HTERT RPE-1 (cell line): ENCODE results near the gene NFKBIZ.
"Not testable (repeated sequence)": the region's sequence is repeated elsewhere in the genome, so short reads cannot be mapped to it uniquely, and the experiment has no call there.

Source experiments
- in situ Hi-C: fragments of 300-500 bp; cut with MboI; formaldehyde crosslinking; loops from 4 replicates; pipeline ENCODE4 v1.14.3; 2020; ENCODE audit warnings: low sequenced_read_pairs

The NFKBIZ gene

GRCh38 chr3:101850246-101851051 is 1.1 kb downstream of the NFKBIZ start:
- in situ Hi-C loops, result no loop called here

GRCh38 chr3:101851072-101851770 is 1.9 kb downstream of the NFKBIZ start:
- in situ Hi-C loops, result no loop called here

- in situ Hi-C loops, result no loop called here
These were observed 2.8 kb downstream of the NFKBIZ start for GRCh38 chr3:101851850-101852714.

GRCh38 chr3:101852983-101853840 is 3.9 kb downstream of the NFKBIZ start:
- in situ Hi-C loops, result no loop called here

GRCh38 chr3:101853982-101854381 is 4.7 kb downstream of the NFKBIZ start:
- in situ Hi-C loops, result no loop called here

GRCh38 chr3:101854608-101855304 is 5.4 kb downstream of the NFKBIZ start:
- in situ Hi-C loops, result no loop called here

- in situ Hi-C loops, result no loop called here
These were observed 8.0 kb downstream of the NFKBIZ start for GRCh38 chr3:101857301-101857741.

- in situ Hi-C loops, result no loop called here
These were observed 9.2 kb downstream of the NFKBIZ start for GRCh38 chr3:101858464-101859030.

- in situ Hi-C loops, result no loop called here
These were observed 10.7 kb downstream of the NFKBIZ start for GRCh38 chr3:101859882-101860448.

GRCh38 chr3:101861212-101861788 is 12.0 kb downstream of the NFKBIZ start:
- in situ Hi-C loops, result no loop called here

- in situ Hi-C loops, result no loop called here
These were observed 12.6 kb downstream of the NFKBIZ start for GRCh38 chr3:101861789-101862415.

GRCh38 chr3:101862416-101863165 is 13.3 kb downstream of the NFKBIZ start:
- in situ Hi-C loops, result no loop called here

- in situ Hi-C loops, result not testable (repeated sequence)
These were observed 15.6 kb downstream of the NFKBIZ start for GRCh38 chr3:101864926-101865325.

GRCh38 chr3:101865751-101866509 is 16.6 kb downstream of the NFKBIZ start:
- in situ Hi-C loops, result no loop called here

- in situ Hi-C loops, result no loop called here
These were observed 18.2 kb downstream of the NFKBIZ start for GRCh38 chr3:101867511-101867910.

GRCh38 chr3:101867996-101868395 is 18.7 kb downstream of the NFKBIZ start:
- in situ Hi-C loops, result no loop called here
